Thoracic aorta (tissue), 2 donors: ENCODE data around the gene CACNG3. TPM values are rescaled to one million over a fixed set of nuclear protein-coding genes. Genes with fewer than 3 reads are reported as not detected.

ENCODE experiments used
- ATAC-seq: fragments of 150-250 bp; one replicate; pipeline ENCODE4 v1.8.0; 2017; ENCODE audit warnings: low read depth; ENCODE audit not compliant: insufficient number of reproducible peaks, low FRiP score
- DNase-seq: peaks from one replicate; pipeline ENCODE4 v3.0.0-alpha.2; 2020; ENCODE audit warnings: low spot score
- H3K27ac ChIP-seq, 2 donors: fragments of 200-600 bp; sonication (generic); 1 replicate in 1 of 2; 2 replicates in 1 of 2; pipeline ENCODE4 v1.5.1; 2016; ENCODE audit warnings: mild to moderate bottlenecking in 2 of 2, moderate library complexity in 2 of 2
- H3K27me3 ChIP-seq: fragments of 200-600 bp; sonication (generic); replicated peaks from 2 replicates; pipeline ENCODE4 v1.6.0; 2016; ENCODE audit warnings: mild to moderate bottlenecking; ENCODE audit not compliant: insufficient read depth
- H3K36me3 ChIP-seq: fragments of 200-600 bp; sonication (generic); one replicate; pipeline ENCODE4 v1.5.1; 2016
- H3K4me1 ChIP-seq, 2 donors: fragments of 200-600 bp; sonication (generic); 1 replicate in 1 of 2; 2 replicates in 1 of 2; pipeline versions ENCODE4 v1.5.1 to v1.6.0; 2016; ENCODE audit warnings: low read depth in 2 of 2, mild to moderate bottlenecking in 1 of 2; ENCODE audit not compliant: control insufficient read depth in 1 of 2
- H3K4me3 ChIP-seq: fragments of 200-600 bp; sonication (generic); 2 replicates; pipeline ENCODE4 v1.5.1; 2016; ENCODE audit warnings: mild to moderate bottlenecking
- H3K9me3 ChIP-seq: fragments of 200-600 bp; sonication (generic); 2 replicates; pipeline ENCODE4 v1.5.1; 2016
- CTCF ChIP-seq: fragments of 200-600 bp; sonication (generic); IDR thresholded peaks from one replicate; pipeline ENCODE4 v1.5.1; 2019; ENCODE audit warnings: antibody characterized with exemption
- total RNA-seq, 2 donors: library from RNA; depleted of rRNA; stranded (reverse); fragments of >200 nt; gene quantifications; one replicate each; pipeline versions ENCODE4 v1.1.0 to v1.2.3, GENCODE V29; 2016

The CACNG3 gene
- total RNA-seq, 2 donors from 2014 or later = not detected

GRCh38 chr16:24275413-24275812, 19.3 kb downstream of the CACNG3 start:
- H3K27ac ChIP-seq = no peak overlapping the region
- H3K27me3 ChIP-seq = no peaks in the 10 kb centered on the region
- H3K4me3 ChIP-seq = no peak overlapping the region
- DNase-seq (no peak), ATAC-seq (no peak)
- no peaks in the 10 kb centered on the region for H3K36me3 ChIP-seq
- H3K9me3 ChIP-seq = no peaks in the 10 kb centered on the region
- TF ChIP-seq CTCF = no peak
- H3K4me1 ChIP-seq = no peaks in the 10 kb centered on the region

- no peak for TF ChIP-seq CTCF
- ATAC-seq (no peak), DNase-seq (no peak)
- H3K4me1 ChIP-seq = no peaks in the 10 kb centered on the region
- no peak overlapping the region for H3K4me3 ChIP-seq
- no peaks in the 10 kb centered on the region for H3K27me3 ChIP-seq
- no peaks in the 10 kb centered on the region for H3K9me3 ChIP-seq
- H3K36me3 ChIP-seq = no peaks in the 10 kb centered on the region
- no peak overlapping the region for H3K27ac ChIP-seq
Observed at GRCh38 chr16:24279982-24280515, 23.9 kb downstream of the CACNG3 start.

GRCh38 chr16:24281466-24281865, 25.3 kb downstream of the CACNG3 start:
- ATAC-seq = no peak
- TF ChIP-seq CTCF = no peak
- H3K36me3 ChIP-seq = no peaks in the 10 kb centered on the region

GRCh38 chr16:24282141-24282540, 26.0 kb downstream of the CACNG3 start:
- Histone ChIP-seq H3K27ac (no peak overlapping the region), H3K36me3 (no peaks in the 10 kb centered on the region), H3K27me3 (no peaks in the 10 kb centered on the region), H3K4me3 (no peak overlapping the region), H3K9me3 (no peaks in the 10 kb centered on the region), H3K4me1 (no peaks in the 10 kb centered on the region)
- DNase-seq (no peak), ATAC-seq (no peak)
- no peak for TF ChIP-seq CTCF

More at GRCh38 chr16:24281466-24281865, 25.3 kb downstream of the CACNG3 start:
- H3K9me3 ChIP-seq = no peaks in the 10 kb centered on the region
- H3K27me3 ChIP-seq = no peaks in the 10 kb centered on the region
- no peaks in the 10 kb centered on the region for H3K4me1 ChIP-seq
- DNase-seq = no peak
- no peak overlapping the region for H3K4me3 ChIP-seq
- H3K27ac ChIP-seq = no peak overlapping the region

- no peak for TF ChIP-seq CTCF
- ATAC-seq (no peak), DNase-seq (no peak)
- Histone ChIP-seq H3K4me3 (no peak overlapping the region), H3K36me3 (no peaks in the 10 kb centered on the region), H3K27ac (no peak overlapping the region), H3K4me1 (no peaks in the 10 kb centered on the region), H3K9me3 (no peaks in the 10 kb centered on the region), H3K27me3 (no peaks in the 10 kb centered on the region)
Observed at GRCh38 chr16:24286741-24287405, 30.7 kb downstream of the CACNG3 start.
